NCI-H2029 (cell line): ENCODE results near the gene SWT1.
"Not testable (repeated sequence)": the region's sequence is repeated elsewhere in the genome, so short reads cannot be mapped to it uniquely, and the experiment has no call there.

Experiments
- DNase-seq: peaks from one replicate; lab custom pipeline; 2025; lab: John Stamatoyannopoulos, UW

Gene SWT1

DNA sequence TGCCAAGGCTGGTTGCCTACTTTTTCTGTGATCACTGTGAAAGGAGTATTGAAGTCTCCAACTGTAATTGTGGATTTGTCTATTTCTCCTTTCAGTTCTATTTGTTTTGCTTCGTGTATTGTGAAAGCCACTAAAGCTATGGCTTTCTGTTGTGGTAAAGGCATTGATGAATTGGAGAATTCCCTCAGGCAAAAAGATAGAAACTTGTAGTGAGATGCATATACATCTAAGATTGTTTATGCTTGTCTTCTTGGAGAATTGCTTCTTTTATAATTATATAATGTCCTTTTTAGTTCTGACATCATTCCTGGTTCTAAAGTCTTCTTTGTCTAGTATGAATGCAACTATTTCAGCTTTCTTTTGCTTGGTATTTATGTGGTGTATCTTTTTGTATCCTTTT is 36.8 kb downstream of the SWT1 start:
- DNase-seq, result no peak

DNA sequence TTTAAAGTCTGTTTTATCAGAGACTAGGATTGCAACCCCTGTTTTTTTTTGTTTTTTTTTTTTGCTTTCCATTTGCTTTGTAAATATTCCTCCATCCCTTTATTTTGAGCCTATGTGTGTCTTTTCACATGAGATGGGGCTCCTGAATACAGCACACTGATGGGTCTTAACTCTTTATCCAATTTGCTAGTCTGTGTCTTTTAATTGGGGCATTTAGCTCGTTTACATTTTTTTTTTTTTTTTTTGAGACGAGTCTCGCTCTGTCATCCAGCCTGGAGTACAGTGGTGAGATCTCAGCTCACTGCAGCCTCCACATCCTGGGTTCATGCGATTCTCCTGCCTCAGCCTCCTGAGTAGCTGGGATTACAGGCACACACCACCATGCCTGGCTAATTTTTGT is 41.7 kb downstream of the SWT1 start:
- not testable (repeated sequence) for DNase-seq

DNA sequence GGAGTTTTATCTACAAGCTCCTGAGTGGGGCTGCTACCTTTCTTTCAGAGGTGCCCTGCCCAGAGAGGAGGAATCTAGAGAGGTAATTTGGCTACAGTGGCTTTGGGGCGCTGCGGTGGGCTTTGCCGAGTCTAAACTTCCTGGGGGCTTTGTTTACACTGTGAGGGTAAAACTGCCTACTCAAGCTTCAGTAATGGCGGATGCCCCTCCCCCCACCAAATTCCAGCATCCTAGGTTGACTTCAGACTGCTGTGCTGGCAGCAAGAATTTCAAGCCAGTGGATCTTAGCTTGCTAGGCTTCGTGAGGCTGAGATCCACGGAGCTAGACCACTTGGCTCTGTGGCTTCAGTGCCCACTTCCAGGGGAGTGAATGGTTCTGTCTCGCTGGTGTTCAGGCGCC is 43.9 kb downstream of the SWT1 start:
- no peak for DNase-seq

DNA sequence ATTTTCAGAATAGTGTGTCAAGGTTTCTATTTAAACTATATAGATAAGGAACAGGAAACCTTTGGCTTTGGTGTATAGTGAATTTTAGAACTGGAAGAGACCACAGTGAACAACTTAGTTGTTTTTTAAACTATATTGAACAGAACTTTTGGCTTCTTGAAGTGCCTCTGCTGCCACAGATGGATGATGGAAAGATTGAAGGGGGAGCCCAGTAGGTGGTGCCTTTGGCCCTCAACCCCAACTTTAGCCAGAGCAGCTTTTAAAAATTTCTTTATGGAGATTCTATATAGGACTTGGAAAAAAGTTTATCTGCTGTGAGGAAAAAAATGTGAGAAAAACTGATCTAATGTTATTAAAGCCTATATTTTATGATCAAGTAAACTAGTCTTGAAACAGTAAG is 50.2 kb downstream of the SWT1 start:
- DNase-seq, result no peak

DNA sequence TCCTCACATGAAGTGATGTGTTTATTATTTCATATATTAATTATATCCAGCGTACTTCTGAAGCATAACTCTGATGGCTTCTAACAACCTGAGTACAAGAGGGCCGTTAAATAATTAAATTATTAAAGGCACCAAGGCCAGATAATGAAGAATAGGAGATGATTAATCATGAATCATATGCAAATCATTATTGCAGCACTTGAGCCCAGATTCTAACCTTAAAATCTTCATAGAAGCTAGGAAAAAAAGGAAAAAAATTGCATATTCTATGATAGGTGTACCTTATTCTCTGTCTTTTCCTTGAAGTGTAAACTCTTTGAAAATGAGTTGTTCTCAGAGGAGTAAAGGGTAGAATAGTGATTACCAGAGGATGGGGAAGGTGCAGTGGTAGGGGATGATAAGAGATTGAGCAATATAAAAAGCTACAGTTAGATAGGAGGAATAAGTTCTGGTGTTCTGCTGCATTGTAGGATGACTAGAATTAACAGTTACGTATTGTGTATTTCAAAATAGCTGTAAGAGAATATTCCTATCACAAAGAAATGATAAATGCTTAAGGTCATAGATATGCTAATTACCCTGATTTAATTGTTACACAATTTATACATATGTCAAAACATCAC is 51.1 kb downstream of the SWT1 start:
- no peak for DNase-seq

DNA sequence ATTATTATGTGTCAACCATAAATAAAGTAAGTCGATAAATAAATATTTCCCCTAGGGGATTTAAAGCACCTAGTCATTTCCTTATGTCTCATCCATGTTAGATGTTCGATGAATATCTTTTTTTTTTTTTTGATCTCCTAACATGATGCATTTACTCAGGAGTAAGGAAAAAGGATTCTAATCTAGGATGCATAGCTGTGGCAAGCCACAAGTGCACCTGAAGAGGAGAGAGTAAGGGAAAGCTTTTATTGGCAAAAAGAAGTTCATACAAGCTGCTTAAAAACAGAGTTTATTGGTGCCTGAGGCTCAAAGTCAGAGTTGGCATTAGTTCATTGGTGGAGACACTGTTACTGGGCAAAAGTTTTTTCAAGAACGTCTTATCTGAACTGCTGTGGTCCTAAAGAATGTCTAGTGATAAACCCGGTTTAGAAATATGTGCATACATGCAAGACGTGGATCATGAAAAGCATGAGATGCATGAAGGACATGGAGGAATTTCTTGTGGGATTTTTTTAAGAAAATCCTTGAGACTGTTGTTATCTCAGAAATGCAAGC is 51.7 kb downstream of the SWT1 start:
- DNase-seq, result no peak

DNA sequence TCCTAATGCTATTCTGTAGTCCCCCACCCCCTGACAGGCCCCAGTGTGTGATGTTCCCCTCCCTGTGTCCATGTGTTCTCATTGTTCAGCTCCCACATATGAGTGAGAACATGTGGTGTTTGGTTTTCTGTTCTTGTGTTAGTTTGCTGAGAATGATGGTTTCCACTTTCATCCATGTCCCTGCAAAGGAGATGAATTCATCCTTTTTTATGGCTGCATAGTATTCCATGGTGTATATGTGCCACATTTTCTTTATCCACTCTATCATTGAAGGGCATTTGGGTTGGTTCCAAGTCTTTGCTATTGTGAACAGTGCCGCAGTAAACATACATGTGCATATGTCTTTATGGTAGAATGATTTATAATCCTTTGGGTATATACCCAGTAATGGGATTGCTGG is 52.4 kb downstream of the SWT1 start:
- not testable (repeated sequence) for DNase-seq

DNA sequence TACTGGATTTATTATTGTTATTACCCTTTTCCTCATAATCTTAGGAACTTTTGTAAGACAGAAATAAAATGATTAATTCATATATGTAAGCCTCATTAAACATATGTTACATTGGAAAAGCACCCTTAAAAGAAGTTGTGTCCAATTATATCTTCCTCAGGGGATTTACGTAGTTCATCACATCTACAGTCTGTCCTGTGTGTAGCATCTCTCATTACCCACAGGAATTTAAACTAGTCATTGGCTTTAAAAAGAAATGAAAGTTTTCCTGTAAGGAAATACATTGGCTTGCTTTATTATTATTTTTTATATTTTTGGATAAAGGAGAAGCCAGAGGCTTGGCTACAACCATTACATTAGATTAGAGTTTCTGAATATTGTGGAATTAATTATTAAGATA is 56.1 kb downstream of the SWT1 start:
- DNase-seq, result no peak

DNA sequence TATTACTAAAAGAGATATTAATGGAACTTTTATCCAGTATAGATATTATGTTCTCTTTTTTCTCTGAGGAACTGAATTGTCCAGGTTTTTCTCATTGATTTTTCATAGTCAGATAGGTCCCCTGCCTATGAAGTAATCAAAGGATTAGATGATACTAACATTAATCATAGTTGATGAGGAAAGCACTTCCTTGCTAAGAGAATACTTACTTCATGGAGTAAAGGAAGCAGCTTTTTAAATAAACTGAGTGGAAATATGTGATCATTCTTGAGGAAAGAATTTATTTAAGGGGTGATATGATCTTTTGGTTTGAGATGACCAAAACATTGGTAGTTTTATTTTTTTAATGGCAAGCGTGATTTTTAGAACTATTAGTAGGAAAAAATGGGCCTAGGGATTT is 58.9 kb downstream of the SWT1 start:
- no peak for DNase-seq

DNA sequence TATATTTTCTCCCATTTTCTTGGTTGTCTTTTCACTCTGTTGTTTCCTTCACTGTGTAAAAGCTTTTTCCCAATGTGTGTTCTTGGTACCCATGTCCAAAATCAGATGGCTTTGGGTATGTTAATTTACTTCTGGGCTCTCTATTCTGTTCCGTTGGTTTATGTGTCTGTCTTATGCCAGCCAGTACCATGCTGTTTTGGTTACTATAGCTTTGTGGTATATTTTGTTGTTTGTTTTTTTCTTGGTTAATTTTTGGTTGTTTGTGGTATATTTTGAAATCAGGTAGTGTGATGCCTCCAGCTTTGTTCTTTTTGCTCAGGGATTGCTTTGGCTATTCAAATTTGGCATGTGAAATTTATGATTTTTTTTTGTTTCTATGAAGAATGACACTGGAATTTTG is 67.2 kb downstream of the SWT1 start:
- no peak for DNase-seq

DNA sequence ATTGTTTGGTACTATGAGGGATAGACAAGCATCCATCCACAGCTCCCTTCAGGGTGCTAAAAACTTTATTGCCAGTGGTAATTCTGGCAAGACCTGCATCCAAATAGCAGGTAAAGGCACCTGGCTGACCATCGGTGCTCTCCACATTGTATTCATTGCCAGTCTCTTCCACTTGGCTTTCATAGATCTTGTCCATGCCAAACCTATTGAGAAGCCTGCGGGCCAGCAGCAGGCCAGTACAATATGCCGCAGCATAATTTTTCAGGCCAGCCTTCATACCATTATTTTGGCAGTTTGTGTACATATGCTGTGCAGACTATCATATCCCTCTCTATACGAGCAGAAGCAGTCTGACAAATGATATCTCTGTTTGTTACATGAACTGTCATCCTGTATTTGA is 70.2 kb downstream of the SWT1 start:
- no peak for DNase-seq

DNA sequence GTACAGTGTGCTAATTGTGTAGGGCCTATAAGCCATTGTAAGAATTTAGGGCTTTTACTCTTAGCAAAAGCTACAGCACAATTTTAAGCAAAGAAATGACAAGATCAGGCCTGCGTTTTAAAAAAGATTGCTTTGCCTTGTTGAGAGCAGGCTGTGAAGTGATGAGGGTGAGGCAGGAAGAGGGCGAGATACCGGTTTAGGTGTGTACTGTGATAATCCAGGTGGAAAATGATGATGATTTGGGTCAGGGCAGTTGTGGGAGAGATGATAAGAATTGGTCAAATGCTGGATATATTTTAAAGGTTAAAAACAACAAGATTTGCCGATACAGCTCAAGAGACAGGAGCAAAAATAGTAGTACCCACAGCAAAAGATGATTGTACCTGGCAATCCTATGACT is 72.0 kb downstream of the SWT1 start:
- no peak for DNase-seq

DNA sequence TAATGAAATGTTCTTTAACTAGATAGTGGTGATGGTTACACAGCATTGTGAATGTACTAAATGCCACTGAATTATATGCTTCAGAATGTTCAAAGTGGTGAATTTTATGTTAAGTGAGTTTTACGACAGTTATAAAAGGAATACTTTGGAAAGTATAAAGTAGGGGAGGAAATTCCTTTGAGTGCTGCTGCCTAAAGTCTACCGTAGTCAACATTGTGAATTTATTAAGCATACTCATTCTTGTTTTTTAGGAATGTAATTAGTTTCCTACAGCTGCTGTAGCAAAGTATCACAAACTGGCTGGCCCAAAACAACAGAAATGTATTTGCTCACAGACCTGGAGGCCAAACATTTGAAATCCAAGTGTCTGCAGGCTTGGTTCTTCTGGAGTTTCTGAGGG is 73.0 kb downstream of the SWT1 start:
- no peak for DNase-seq

DNA sequence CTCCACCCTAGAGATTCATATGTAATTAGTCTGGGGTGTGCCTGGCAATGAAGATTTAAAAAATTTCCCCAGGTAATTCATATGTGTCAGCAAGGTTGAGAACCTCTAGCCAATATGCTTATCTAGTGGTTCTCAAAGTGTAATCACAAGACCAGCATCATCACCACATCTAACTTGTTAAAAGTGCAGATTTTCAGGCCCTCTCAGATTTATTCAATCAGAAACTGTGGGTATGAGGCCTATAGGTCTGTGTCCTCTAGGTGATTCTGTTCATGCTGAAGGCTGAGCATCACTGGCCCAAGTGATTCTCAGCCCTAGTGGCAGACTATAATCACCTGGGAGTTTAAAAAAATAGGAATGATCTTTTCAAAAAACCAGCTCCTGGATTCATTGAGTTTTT is 75.9 kb downstream of the SWT1 start:
- DNase-seq, result no peak

DNA sequence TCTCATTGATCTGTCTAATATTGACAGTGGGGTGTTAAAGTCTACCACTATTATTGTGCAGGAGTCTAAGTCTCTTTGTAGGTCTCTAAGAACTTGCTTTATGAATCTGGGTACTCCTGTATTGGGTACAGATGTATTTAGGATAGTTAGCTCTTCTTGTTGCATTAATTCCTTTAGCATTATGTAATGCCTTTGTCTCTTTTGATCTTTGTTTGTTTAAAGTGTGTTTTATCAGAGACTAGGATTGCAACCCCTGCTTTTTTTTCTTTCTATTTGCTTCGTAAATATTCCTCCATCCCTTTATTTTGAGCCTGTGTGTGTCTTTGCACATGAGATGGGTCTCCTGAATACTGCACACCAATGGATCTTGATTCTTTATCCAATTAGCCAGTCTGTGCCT is 77.2 kb downstream of the SWT1 start:
- not testable (repeated sequence) for DNase-seq

DNA sequence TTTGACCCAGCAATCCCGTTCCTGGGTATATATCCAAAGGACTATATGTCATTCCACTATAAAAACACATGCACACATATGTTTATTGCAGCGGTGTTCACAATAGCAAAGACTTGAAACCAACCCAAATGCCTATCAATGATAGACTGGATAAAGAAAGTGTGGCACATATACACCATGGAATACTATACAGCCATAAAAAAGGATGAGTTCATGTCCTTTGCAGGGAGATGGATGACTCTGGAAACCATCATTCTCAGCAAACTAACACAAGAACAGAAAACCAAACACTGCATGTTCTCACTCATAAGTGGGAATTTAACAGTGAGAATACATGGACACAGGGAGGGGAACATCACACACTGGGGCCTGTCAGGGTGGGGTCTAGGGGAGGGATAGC is 80.2 kb downstream of the SWT1 start:
- DNase-seq, result not testable (repeated sequence)

DNA sequence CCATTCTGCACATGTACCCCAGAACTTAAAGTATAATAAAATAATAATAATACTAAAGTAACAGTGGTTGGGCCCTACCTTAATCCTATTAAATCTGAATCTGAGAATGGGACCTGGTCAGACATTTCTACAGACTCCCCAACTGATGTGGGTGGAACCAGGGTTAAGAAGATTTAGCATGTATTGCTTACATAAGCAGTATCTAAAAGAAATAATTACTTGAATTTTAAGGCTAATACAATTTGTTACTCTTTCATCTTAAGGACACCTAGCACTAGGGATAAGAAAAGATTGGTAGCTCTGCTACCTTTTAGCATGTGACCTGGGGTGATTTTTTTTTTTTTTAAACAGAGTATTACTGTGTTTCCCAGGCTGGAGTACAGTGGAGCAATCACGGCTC is 80.7 kb downstream of the SWT1 start:
- no peak for DNase-seq

DNA sequence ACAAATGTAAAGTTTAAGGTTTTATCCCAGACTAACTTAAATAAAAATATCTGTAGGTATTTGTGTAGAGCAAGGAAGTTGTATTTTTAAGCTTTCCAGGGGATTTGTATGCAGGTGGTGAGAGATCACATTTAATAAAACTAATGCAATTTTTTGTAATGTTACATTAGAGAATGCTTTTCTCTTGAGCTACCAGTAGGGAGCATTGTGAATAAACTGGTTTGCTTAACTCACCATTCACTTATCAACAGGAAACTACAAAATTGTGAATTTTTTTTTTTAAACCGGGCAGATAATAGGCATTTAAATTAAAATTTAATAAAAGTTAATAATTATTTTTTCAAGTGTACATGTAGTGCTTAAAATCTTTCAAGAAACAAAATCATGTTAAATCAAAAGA is 81.5 kb downstream of the SWT1 start:
- no peak for DNase-seq

DNA sequence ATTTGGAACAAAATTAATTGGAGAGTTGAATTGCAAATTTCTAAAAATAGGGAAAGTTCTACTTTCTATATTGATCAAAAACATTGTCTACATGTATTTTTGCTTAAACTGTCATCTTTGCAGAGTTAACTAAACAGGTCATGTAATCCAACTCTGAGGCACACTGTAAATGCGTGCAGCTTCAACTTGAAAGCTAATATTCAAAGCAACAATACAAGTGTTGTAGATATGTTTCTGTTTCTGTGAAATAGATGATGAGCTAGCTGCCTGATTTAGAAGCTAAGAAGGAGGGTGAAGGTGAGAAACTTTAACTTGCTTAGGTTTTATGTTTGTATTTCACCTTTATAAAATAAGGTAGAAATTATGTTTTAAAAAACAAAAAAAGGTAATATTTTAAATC is 82.9 kb downstream of the SWT1 start:
- DNase-seq, result no peak

DNA sequence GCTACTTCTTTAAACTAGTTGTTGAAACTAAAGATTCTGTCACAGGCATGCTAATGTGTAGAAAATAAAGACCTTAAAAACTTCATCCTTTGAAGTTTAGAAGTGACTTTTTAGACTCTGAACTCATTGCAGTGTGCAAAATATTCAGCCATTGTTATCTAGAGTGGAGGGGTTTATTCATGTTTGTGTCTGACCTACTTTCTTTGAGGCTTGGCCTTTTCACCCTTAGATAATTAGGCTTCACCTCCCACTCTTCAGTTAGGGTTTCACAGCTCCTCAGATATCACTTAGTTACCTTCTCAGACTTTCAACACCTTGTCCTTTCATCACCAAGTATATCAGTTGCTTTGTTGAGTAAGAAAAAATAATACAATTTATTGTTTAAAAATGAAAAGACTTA is 84.2 kb downstream of the SWT1 start:
- no peak for DNase-seq

DNA sequence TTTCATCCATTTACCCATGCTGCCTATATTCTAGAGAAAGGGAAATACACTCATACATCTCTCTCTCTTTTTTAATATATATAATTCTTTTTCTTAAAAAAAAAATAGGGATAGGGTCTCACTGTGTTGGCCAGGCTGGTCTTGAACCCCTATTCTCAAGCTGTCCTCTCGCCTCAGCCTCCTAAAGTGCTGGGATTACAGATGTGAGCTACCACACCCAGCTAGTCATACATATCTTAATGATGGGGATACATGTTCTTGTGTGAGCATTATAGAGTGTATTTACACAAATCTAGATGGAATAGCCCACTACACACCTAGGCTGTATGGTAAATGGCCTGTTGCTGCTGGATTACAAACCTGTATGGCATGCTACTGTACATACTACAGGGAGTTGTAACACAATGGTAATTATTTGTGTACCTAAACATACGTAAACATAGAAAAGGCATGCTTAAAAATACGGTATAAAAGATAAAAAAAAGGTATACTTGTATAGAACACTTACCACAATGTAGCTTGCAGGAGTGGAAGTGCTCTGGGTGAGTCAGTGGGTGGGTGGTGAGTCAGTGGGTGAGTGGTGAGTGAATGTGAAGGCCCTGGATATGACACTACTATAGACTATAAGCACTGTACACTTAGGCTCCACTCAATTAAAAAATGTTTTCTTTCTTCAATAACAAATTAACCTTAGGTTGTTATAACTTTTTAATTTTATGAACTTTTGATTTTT is 87.2 kb downstream of the SWT1 start:
- DNase-seq, result no peak

DNA sequence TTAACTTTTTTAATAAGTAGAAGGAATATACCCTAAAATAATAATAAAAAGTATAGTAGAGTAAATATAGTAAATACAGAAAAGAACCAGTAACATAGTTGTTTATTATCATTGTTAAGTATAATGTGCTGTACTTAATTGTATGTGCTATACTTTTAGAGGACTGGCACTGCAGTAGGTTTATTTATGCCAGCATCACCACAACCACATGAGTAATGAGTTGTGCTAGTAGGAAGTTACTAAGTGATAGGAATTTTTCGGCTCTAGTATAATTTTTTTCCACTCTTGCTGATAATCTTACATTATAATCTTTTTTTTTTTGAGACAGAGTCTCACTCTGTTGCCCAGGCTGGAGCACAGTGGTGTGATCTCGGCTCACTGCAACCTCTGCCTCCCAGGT is 88.5 kb downstream of the SWT1 start:
- DNase-seq, result no peak

DNA sequence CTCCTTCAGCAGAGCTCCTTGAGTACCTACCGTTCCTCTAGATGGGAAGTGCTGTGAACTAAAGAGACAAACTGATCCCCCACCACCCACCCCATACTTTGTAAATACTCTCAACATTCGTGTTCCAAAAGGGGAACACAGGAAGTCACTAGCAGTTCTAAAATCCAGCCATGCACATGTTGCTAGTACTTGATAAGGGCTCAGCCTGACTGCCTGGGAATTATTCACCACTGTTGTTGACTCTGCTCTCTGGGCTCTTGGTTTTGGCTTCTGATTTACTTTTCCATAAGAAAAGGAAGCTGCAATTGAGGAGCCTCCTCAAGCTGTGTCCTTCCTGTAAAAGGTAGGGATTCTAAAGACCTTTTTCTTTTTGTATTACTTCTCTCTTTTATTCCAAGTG is 92.6 kb downstream of the SWT1 start:
- no peak for DNase-seq

DNA sequence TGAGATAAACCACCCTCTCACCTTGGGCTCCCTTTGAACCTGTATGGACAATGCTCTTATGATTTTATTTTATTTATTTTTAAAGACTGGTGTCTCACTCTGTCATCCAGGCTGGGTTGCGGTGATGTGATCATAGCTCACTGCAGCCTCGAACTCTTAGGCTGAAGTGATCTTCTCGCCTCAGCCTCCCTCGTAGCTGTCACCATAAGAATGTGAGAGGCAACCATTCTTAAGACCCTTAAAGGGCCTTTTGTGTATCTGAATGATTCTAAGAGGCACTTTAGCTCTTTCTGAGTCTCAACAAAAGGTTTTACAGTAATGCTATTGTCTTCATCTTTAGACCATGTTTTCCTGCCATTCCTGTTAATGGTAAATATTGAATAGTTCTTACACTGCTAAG is 93.1 kb downstream of the SWT1 start:
- DNase-seq, result no peak
